Left forelimb (tissue), 1 donor: ENCODE results near the gene TIMM44.

Source experiments
- DNase-seq: peaks from one replicate; pipeline ENCODE4 v3.0.0-alpha.2; 2018; ENCODE audit warnings: low spot score

The TIMM44 gene

DNA sequence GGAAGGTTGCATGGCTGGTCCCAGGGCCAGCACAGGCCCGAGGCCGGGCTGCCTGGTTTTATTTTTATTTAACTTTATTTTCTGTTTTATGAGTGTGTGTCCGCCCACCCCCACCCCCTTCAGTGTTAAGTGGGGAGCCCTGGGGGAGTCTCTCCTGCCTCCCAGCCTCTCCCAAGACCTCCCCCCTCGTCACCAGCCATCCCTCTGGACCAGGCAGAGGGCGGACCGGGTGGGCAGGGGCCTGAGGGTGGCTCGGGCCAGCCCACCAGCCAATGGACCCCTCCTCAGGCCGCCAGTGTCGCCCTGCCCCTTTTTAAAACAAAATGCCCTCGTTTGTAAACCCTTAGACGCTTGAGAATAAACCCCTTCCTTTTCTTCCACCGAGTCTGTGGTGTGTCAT lies 29.4 kb downstream of the TIMM44 start:
- no peak for DNase-seq

GRCh38 chr19:7913652-7914051 lies 29.8 kb downstream of the TIMM44 start:
- DNase-seq = no peak

DNA sequence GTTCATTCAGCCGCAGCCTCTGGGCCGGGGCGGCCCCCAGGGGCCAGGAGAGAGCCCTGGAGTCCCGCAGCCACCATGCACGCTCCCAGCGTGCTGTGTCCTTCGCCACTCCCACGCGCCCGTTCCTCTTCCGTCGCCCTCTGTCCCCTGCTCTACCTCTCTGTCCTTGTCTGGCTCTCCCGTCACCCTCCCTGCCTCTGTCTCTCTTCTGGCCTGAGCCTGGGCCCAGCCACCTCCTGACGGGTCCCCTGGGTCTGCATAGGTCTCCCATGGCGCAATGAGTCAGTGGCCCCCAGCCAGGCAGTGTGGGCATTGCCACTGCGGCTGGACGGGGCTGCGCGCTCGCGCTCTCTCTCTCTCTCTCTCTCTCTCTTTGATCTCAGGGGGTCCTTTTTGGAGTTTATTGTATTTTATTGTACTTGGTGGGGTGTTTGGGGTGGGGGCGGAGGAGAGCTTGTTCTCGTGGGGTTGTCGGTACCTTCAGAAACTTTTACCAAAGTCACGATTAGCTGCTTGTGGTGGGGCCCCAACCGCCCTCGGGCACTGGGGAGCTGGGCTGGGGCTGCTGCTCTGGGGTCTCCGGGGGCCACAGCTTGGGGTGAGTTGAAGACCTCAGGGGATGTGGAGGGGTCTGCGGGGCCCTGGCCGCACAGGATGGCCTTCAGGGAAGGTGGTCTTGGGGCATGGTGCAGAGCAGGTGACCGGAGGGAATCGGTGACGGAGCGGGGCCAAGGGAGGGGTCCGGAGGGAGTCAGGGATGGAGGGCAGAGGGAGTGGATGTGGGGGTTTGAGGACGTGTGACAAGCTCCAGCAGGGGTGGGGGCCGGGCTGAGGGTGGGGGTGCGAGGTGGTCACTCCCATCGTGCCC lies 30.5 kb downstream of the TIMM44 start:
- no peak for DNase-seq

DNA sequence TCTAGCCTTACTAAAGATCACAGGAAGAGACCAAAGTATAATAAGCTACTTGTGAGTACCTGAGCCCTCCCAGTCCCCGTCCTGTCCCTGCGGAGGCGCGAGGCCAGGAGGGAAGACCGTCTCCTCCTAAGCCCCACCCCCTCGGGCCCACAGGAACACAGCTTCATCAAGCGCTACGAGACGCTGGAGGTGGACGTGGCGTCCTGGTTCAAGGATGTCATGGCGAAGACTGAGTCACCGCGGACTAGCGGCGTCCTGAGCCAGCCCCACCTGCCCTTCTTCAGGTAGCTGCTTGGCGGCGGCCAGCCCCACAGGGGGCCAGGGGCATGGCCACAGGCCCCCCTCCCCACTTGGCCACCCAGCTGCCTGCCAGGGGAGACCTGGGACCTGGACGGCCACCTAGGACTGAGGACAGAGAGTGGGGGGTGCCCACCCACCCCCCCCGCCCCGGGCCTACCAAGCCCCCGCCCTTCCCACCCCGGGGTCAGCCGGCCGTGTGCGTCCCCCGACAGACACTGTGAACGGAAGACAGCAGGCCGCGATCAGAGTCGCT lies 31.2 kb downstream of the TIMM44 start:
- no peak for DNase-seq

DNA sequence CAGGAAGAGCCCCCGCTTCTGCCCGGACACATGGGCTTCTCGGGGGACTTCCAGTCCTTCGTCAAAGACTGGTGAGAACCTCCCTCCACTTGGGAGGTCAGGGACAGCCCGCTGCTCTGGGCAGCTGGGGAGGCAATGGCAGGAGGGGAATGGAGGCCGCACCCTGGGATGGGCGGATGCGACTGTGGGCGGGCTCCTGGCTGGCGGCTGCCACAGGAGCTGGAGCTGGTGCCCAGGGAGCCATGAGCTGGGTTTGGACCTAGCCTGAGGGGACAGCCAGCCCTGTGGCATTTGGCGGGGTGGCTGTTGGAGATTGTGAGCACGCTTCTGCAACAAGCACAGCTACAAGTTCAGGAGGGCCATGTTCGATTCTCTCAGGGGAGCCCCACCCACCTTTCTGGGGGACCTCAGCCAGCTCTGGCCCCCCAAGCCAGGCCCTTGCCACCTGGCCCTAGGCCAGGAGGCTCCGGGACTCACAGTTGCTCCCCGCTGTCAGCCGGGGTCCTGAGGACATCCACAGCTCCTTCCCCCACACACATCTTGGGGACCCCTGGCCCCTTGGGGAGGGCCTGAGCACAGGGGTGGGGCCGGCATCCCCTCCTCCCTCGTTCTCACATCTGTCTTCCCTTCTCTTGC lies 31.8 kb downstream of the TIMM44 start:
- DNase-seq = no peak

DNA sequence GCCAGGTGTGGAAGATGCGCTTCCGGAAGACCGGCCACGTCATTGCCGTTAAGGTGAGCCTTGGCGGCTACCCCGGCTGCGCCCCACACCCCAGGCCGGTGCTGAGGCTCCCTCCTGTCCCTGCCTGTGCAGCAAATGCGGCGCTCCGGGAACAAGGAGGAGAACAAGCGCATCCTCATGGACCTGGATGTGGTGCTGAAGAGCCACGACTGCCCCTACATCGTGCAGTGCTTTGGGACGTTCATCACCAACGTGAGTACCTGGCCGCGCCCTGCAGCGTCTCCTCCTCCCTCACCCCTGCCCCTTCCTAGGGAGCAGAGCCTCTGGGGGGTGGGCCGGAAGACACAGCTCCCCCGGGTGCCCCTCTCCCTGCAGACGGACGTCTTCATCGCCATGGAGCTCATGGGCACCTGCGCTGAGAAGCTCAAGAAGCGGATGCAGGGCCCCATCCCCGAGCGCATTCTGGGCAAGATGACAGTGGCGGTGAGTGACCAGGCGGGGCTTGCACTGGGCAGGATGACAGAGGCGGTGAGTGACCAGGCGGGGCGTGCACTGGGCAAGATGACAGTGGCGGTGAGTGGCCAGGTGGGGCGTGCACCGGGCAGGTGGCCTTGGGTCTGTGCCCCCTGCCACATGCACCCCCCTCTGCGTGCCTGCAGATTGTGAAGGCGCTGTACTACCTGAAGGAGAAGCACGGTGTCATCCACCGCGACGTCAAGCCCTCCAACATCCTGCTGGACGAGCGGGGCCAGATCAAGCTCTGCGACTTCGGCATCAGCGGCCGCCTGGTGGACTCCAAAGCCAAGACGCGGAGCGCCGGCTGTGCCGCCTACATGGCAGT lies 32.9 kb downstream of the TIMM44 start:
- DNase-seq = no peak

GRCh38 chr19:7909471-7910067 lies 33.9 kb downstream of the TIMM44 start:
- no peak for DNase-seq

DNA sequence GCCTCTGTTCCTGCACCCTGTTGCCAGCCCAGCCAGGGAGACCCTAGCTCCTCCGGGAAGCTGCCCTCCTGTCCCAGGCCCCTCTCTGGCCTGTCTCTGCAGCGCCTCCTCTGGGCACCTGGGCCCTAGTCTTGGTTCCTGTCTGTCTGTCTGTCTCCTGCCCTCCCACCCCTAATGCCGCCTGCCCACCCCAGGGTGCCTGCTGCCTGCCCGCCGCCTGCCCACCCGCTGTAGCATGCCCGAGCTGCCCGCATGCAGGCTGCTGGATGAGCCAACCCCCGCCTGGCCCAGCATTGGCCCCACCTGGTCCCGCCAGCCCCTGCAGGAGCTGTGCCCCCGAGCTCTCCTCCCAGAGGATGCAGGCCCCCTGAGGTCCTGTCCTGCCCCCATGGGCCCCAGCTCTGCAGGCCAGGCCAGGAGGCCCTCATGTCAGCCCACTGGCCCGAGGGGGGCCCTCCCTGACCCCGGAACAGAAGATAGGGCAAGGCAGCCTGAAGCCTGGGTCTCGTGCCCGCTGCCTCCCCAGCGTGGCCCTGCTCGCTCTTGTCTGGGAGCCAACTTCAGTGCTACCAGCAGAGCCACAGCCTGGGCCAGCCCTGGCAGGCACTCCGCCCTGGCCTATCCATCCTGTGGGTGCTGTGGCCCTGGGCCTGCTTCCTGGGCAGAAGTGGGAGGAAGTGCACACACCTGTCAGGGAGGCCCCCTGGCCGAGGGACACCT lies 34.6 kb downstream of the TIMM44 start:
- DNase-seq = no peak

GRCh38 chr19:7908078-7908699 lies 35.3 kb downstream of the TIMM44 start:
- DNase-seq = no peak

DNA sequence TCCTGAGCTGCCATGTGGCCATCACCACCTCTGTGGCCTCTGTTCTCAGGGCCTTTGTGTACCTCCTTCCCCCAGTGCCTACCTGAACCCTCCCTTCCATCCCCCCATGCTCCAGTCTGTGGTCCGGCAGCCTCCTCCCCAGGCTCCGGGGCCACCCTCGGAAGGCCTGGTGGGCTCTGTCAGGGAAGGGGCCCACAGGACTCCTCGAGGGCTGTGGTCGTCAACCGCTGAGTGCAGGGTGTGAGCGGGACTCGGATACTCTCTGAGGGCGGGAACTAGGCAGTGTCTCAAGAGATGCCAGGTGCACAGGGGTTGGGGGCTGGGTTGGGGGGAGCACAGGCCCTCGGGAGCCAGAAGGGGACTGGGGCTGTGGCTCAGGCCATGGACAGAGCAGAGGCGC lies 35.9 kb downstream of the TIMM44 start:
- DNase-seq = no peak

DNA sequence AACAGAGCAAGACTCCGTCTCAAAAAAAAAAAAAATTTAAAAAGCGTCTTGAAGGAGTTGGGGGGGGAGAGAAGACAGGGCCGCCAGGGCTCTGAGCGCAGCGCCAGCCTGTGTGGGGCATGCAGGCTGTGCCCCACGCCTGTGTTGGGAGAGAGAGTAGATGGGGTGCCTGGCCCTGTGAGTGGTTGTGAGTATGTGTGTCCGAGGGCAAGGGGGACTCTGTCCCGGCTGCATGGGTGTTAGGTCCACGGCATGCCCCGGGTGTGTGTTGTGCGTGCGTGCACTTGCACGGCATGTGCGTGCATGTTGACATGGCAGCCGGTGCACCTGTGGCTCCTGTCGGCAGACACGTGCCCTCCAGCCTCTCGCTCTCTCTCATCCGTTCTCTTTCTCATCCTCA lies 36.3 kb downstream of the TIMM44 start:
- no peak for DNase-seq

DNA sequence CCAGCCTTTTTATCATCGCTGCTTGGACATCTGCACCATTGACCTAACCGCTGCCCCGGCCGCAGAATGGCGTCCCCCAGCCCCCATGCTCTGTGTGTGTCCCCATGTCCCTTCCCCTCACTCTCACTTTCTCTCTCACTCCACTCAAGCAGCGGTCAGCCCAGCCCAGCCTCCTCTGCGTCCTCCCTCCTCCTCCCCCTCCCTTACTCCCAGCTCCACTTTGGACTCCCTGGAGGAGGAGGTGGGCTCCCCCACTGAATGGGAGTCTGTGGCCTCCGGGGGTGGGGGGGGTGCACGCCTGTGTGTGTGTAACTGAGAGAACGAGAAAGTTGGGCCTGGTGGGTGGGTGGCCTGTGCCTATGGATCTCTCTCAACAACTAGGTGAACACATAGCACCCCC lies 37.6 kb downstream of the TIMM44 start:
- DNase-seq = no peak

DNA sequence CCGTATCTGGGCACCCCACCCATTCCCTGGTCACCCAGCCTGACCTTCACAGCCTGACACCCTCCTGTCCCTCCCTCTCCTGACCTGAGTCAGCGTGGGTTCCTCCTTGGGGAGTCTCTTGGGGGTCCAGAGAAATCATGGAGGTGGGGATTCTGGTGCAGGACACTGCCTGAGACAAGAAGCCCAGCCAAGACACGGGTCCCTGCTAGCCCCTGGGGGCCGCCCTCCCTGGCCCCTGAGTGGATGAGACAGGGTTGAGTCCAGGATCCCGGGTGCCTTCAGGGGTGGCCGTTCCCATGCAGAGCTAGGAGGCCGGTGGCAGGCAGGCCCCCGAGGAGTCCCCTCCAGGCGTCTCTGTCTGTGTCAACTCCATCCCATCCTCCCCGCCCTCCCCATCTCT lies 38.2 kb downstream of the TIMM44 start:
- no peak for DNase-seq

DNA sequence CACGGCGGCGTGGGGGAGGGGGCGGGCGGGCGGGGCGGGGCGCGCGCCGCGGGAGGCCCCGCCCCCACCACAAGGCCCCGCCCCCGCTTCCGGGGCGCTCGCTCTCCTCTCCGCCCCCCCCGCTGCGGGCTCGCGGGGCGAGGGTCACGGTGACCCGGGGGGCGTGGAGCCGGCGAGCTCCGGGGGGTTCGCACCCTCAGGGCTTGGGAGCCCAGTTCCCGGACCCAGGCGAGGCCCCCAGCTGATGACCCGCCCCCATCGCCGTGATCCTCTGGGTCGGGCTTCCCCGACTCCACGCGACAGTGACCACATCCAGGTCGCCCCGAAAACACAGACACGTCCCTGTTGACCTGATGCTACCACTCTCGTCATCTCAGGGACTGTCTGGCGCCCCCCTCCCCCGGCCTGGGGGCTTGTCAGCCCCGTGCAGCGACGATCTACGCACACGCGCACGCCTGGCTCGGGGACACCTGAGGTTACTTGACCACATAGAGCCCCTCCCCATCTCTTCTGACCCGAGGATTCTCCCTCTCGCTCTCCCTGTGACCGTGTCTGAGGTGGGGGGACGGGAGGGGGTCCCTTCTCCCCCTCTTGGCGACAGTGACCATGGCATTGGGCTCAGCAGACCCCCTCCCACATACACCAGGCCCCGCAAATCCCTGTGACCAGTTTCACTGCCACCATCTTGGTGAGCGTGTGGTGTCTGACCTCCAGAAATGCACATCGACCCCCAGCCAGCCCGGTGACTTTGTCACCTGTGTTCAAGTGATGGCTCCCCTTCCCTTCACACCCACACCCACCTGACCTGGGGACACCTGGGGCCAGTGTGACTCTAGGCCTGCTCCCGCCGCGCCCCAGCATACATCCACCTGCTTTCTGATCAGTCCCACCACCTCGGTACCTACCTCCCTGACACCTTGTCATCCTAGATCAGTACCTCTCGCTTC lies 39.1 kb downstream of the TIMM44 start:
- DNase-seq = no peak

DNA sequence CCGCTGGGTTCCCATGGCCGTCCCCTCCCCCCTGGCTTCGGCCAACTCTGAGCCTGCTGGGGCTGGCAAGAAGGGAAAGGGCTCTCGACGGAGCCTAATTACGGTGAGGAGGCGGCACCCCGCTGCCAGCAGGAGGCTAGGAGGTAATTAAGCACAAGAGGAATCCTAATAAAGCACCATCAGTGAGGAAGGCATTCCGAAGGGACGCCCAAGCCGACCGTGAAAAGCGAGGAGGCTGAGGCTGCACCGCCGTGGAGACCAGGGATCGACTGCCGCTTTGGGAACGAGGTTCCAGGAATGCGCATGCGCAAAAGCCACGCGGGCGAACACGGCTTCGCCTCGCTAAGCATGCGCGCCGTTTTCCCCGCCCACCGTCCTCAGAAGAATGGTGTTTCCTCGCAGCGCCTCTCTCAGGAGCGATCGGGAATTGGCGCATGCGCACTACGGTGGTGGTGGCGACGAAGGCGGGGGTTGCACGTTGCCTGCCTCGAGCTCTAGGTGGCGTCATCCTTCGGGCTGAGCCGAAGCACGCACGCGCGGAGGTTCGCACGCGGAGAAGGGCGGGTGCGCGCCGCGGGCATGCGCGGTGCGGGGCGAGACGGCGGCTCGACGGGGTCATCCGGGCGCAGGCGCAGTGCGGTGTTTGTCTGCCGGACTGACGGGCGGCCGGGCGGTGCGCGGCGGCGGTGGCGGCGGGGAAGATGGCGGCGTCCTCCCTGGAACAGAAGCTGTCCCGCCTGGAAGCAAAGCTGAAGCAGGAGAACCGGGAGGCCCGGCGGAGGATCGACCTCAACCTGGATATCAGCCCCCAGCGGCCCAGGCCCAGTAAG lies 40.0 kb downstream of the TIMM44 start, which contains the start of gene MAP2K7:
TSS of gene MAP2K7 (plus strand) at position 634 of the 830 bp plus-strand sequence. CDS start at position 702, 68 bp downstream.
- peak; percentile 100 for DNase-seq

DNA sequence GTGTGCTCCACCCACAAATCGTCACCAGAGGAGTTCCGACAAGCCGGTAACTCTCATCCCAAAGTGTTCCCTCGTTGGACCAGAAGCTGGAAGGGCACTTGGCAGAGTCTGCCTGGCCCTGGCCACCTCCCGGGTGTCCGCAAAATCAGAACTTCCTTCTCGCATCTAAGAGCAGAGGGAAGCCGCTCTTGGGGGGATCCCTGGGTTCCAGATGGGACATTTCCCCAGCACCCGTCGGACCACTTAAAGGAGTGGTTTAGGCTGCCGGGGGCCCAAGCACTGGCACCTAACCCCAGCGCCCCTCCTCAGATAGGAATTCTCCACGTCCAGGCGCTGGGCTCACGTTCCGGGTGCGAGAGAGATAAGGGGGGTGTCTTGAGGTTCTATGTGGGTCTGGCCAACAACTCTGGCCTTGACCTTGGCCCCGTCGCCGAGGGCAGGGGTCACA lies 40.6 kb downstream of the TIMM44 start:
- no peak for DNase-seq

- no peak for DNase-seq
These were observed 42.1 kb downstream of the TIMM44 start for GRCh38 chr19:7901337-7901736.

DNA sequence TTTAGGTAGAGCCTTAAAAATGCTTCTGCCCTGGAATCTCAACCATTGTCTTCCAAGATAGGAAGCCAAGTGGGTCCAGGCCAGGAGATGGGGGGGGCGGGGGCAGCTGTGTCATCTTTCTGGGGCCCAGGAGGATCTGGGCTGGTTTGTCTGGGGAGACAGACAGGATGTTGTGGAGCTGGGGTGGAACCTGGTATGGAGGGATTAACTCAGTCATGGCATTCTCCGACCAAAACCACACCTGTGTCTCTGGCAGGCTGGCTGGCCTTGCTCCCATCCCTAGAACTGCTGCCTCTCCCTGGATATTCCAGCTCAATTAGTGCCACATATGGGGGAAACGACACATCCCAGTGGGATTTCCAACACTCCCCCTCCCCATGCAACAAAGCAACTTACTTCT lies 42.5 kb downstream of the TIMM44 start:
- DNase-seq = no peak
